ENCODE results near the gene IQCE.

Gene IQCE

DNA sequence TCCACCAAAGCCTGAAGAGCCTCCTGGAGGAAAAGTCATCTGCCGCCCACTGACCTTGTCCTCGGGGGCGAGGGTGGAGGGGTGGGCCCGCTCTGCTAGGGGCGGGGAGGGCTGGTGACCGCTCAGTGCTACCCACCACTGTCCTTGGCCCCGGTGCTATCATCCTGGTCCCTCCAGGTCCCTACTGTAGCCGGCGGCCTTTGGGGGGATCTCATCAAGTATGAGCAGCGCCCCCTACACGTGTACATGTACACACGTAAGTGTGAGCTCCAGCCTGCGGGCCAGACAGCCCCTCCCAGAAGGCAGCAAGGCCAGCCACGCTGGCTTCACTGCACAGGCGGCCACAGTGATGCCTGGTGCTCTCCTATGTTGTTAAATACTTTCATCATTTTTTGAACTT lies 92.6 kb downstream of the IQCE start:
- no peak for DNase-seq

DNA sequence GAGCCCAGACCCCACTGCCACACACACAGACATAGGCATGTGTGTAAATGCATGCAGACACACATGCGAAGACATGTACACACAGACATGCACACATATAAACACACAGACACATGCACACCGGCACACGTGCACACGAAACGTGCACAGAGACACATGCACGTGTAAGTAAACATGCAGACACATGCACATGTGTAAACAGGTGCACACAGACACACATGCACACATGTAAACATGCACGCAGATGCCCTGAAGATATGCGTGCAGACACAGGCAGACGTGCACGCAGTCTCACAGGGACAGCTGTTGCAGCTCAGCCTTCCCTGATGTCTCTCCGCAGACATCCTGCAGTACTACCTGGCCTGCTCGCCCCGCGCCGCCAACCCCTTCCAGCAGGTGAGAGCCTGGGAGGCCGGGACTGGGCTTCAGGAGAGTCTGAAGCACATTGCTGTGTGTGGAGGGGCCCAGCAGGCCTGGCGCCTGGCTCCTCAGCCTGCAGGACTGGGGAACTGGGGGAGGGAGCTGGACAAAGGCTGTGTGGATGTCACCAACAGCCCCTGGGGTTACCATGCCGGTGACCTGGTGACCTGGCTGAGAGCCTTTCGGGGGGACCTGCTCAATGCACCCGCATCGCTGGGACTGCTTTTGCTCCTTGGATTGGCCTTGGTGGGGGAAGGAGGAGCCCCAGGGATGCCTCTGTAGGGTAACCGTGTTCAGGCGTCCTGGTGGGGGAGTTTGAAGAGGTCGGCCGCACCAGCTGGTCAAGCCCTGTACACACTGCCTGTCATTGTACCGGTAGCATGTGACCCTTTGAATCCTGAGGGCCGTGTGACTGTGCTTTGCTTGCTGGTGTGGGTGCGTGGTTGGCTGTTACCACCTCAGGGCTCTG lies 93.3 kb downstream of the IQCE start:
- no peak for DNase-seq

DNA sequence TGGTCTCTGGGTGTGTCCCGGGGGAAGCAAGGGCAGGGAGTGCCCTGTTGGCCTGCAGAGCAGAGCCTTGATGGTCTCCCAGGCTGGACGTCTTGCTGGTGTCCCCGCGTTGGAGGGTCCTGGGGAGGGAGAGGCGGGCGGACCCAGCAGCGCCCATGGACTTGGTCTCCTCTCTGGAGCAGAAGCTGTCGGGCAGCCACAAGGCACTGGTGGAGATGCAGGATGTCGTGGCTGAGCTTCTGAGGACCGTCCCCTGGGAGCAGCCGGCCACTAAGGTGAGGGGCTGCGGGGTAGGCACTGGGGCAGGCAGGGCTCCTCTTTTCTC lies 93.9 kb downstream of the IQCE start:
- no peak for DNase-seq

DNA sequence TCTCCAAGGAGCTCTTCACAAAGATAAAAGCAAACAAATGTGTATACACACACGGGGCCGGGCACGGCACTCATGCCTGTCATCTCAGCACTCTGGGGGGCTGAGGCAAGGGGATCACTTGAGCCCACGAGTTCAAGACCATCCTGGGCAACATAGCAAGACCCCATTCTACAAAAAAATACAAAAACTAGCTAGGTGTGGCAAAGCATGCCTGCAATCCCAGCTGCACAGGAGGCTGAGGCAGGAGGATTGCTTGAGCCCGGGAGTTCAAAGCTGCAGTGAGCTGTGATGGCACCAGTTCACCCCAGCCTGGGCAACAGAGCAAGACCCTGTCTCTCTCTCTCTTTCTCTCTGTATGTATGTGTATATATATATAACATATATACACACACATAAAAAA lies 95.3 kb downstream of the IQCE start:
- DNase-seq: peak; percentile 19

DNA sequence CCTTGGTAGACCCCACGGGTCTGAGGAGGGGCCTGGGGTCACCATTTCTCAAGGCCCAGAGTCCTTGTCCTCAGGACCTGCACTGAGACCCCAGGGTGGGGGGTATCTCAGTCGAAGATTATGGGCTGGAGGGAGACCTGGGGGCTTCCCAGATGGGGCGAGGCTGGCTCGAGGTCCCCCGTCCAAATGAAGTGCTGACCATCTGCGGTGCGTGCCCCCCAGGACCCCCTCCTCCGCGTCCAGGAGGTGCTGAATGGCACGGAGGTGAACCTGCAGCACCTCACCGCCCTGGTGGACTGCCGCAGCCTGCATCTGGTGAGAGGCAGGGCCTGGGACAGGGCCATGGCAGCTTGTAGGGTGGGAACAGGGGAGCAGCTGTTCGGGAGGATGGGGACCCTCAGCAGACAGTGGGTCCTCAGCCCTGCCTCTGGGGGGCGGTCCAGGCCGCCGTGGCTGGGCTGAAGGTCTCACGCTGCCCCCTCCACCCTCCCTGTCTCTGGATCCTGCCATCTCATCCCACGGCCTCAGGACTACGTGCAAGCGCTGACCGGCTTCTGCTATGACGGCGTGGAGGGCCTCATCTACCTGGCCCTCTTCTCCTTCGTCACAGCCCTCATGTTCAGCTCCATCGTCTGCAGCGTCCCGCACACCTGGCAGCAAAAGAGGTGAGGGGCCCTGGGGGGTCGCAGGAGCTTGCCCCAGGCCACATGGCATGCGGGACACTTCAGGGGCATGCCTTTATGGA lies 97.3 kb downstream of the IQCE start:
- DNase-seq: no peak

DNA sequence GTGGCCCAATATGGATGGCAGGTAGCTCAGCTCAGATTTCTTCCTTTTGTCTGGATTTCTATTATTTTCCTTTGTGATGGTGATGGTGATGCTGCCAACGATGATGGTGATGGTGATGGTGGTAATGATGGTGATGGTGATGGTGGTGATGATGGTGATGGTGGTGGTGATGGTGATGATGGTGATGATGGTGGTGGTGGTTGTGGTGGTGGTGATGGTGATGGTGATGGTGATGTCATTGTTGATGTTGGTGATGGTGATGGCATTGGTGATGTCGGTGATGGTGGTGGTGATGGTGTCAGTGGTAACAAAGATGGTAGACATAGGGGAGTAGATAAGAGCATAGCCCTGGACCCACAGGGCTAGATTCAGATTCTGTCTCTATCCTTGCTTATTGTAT lies 98.4 kb downstream of the IQCE start:
- no peak for DNase-seq

DNA sequence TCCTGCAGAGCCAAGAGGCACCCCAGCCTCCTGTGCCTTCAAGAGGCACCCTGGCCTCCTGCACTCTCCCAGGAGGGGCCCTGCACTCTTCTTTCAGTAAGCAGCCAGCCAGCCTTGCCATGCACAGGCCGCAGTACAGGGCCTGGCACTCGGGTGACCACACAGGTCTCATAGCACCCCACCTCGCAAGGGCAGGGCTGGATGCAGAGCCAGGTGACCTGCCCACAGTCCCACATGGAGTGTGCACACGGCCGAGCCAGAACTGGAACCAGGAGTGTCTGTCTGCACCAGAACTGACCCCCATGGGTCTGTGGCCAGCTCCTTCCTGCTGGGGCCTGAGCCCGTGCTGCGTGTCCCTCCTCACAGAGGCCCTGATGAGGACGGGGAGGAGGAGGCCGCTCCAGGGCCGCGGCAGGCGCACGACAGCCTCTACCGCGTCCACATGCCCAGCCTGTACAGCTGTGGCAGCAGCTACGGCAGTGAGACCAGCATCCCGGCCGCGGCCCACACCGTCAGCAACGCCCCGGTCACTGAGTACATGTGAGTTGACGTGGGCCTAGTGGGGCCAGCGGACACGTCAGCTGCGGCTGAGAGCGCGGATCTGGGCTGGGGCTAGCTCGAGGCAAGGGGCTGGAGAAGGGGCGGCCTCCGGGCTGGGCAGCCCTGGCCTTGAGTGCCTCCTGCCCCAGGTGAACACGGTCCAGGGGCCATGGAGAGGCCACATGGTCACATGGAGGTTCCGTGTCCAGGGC lies 99.3 kb downstream of the IQCE start:
- no peak for DNase-seq

DNA sequence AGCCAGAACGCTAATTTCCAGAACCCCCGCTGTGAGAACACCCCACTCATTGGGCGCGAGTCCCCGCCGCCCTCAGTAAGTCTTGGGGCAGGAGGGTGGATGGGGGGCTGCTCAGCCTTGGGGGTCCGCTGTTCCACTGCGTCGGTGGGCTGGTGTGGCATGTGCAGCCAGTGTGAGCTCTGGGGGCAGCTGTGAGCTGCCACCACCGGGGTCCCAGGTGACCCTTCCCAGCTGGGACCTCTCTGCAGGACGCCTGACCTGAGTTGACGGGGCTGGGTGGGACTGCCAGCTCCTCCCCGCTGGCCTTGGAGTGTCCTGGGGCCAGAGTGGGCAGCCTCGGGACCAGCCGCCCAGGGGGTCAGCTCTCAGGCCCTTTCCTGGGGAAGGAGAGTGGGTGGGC lies 100.2 kb downstream of the IQCE start:
- no peak for DNase-seq

DNA sequence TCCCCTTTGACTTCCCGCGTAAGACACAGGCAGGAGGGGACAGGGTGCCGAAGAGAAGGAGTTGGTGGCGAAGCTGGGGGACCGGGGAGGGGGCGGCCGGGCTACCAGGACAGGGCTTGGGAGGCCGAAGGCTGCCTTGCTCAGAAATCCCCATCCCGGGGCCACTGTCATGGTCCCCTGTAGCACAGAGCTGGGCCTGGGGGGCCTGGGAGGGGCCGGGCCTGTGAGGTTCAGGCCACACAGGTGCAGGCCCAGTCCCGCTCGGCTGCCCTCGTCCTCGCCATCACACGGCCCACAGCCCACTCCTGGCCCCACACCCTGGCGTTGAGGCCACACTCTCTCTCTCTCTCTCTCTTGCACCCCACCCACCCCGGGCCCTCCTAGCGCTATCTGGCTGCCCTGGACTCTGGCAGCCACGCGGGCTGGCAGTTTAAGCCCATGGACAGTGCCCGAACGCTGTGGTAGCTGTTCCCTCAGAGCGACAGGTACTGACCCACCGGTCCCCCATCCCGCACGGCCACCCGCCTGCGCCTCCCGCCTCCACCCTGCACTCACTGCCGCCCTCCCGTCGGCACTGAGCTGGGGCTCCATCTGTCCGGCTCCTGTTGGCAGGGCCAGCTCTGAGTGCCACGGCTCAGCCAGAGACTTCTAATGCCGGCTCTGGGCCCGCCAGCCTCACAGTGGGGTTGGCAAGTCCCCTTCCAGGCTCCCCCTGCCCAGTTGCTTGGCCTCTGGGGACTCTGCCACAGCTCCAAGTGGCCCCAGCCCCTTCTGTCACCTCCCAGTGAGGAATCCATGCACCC lies 101.0 kb downstream of the IQCE start:
- DNase-seq: no peak

DNA sequence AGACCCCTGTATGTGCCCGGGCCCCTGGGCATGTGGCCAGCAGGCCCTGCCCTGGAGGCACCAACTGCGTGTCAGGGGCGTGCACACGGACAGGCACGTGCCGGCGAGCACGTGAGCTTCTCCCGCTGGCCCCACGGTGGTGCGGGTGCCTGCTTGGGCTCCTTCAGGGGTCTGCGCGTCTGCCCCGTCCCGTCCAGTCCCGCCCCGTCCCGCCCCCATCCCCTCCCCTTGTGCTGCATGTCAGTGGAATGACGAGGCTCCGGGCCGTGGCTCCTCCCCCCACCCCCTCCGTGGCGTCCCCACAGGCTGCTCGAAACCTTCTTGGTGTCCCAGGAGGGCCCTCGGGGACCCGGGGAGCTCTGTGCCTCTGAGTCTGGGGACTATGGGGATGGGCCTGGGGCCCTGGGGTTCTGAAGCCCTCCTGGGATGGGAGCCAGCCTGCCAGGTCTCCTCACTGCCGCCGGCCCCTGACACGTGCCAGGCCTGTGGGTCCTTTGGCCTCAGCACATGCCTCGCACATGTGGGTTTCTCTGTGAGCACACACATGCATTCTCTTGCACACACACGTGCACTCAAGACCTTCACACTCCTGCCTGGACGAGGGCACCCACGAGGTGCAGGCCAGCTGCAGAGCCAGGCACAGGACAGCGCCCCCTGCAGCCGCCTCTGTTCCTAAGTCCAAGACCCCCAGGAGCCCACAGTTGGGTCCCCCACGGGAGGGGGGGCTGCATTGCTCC lies 101.7 kb downstream of the IQCE start:
- no peak for DNase-seq

DNA sequence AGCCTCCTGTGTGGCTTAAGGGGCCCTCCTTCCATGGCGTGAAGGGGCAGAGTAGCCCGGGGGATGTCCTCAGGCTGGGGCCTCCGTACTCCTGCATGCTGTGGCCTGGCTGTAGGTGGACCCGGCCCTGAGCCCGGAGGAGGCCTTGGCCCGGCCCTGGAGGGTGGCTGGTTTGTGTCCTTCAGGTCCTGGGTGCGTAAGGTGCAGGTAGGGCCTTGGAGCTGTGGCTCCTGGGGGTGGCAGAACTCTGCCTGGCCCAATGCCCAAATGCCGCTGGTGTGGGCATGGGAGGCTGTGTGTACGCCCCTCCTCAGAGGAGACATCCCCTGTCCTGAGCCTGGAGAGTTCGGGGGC lies 102.3 kb downstream of the IQCE start:
- DNase-seq: no peak

DNA sequence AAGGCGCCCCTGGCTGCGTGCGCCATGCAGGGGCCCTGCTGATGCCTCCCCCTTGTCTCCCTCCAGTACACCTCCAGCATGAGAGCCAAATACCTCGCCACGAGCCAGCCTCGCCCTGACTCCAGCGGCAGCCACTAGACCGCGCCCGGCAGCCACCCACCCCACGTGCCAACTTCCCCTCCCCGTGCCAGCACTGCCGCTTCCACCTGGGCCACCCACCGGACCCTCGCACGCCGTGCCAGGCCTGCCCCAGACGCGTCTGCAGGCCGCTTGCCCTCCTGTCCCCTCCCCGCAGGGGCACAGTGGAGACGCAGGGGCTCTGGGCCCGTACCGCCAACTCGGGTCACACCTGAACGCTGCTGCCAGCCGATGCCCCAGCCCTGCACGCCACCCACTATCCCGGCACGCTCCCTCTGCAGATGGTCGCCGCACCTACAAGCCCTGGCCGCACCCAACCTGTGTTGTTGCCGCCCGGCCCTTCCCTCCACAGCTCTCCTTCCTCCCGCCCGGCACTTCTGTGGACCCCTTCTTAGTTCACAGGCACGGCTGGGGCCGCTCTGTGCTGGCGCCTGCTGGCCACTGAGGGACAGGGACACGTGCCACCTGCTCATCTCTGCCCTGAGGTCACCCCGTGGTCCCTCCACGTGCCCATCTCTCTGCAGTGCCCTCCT lies 103.0 kb downstream of the IQCE start:
- no peak for DNase-seq

DNA sequence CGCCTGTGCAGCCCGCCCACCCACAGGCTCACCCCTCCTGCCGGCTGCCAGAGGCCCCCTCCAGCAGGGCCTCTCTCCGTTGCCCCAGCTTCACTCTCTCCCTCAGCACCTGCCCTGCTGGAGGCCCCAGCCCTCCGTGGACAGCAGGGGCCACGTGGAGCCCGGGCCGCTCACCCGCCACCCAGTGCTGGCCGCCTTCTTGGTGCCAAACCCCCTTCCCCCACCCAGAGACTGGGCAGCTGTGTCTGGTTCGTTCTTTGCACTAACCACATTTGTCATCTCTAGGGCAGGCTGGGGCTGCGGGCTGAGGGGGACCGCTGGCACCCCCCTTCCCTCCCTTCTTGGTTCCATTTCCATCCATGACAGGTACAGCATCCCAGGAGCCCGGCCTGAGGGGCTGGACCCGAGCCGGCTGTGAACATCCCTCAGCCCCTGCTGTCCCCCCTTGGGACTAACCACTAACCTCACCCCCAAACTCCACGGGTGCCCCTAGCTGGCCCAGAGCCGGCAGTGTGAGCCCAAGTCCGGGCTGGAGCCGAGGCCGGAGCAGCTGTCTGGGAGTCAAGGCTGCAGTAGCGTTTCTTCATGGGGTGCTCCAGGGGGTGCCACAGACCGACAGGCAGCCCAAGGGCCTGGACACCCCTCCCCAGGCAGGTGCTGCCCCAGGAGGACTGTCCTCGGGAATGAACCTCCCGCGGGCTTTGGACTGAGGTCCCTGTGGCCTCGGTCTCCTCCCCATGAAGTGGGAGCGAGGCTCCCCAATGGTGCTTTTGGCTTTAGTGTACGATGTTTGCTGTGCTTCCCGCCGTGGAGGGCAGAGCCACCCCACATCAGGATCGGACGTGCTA lies 103.7 kb downstream of the IQCE start:
- no peak for DNase-seq

DNA sequence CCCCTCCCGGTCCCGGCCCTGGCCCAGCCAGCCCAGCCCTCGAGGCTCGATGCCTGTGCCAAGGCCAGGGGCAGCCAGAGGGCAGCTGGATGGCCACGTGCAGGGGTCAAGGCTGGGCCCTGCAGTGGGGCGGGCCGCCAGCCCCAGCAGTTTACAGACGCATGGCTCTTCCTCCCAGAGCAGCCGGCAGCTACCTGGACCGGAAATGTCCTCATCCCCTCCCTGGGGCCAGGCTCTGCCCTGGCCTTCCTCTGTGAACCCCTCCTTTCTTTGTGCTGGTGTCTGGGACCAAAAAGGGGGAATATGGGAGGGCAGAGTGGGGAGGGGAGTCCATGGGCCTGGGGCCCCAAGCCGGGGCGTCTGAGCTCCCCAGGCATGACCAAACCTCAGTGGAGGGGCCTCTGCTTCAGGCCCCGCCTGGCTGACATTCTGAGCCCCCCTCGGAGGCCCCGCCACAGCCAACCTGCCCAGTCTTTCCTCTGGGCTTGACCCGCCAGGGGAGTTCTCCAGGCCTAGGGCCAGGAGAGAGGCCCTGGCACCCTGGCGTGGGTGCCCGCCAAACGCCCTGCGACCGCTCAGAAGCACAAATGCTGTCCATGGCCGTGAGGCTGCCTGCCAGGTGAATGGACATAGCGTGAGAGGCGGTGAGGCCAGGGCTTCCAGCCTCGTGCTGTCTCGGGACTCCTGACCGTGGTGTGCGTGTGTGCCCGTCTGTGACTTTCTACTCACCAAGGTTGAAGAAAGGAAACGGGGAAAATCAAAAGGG lies 104.5 kb downstream of the IQCE start:
- DNase-seq: no peak

DNA sequence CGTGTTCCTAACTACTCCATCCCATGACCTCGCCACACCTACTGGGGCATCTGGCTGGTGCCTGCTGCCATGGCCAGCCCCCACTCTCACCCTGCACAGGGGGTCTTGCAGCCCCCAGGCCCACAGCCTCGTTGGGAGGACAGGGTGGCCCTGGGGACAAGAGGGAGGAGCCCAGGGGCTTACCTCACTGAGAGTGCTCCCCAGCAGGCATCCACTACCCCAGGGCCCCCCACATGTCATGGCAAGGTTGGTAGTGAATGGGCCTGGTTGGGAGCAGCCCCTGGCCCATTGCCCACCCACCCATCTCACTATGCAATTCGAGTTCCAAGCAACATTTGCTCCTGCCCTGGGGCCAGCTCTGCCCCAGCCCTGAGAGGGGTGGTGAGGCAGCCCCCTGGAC lies 105.2 kb downstream of the IQCE start:
- no peak for DNase-seq
